ENCODE measurements around the gene CST7. TPM values are rescaled to one million over a fixed set of nuclear protein-coding genes. Genes with fewer than 3 reads are reported as not detected.

CST7 gene
- total RNA-seq, 1 experiment from 2014 or later: not detected

DNA sequence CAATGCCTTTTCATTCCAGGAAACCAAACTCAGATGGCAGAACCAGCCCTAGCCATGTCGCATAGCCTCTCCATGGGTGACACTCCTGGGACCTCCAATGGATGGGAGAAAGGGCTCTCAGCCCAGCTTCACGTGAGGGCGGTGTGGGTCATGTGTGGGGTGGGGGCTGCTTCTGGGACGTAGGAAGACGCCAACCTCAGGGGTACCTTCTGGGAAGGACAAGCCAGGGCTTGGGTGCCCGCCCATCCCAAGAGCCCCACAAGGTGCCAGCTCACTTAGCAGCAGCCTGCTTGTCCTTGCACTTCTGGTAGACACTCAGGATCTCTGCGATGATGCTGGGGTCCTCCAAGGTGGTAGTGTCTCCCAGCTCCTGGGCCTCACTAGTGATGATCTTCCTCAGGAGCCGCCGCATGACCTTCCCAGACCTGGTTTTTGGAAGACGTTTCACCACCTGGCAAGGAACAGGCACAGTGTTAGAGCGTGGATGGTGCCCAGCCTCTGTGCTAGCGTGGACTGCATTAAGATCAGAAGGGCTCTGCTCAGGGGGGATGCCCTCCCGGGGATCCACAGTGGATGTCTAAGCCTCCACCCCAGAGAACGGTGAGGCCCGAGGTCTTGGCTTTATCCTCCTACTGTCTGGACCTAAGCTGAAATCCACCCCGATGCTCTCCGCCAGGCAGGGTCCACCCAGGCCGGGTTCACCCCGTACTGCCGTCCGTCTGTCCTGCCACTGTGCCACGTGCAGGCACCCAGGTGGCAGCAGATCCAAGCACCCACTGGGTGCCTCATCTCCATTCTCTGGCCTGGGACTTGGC is 58.6 kb downstream of the CST7 start:
- intact Hi-C loops (cut with micrococcal nuclease; ENCODE audit: unreplicated experiment): no loop called here

DNA sequence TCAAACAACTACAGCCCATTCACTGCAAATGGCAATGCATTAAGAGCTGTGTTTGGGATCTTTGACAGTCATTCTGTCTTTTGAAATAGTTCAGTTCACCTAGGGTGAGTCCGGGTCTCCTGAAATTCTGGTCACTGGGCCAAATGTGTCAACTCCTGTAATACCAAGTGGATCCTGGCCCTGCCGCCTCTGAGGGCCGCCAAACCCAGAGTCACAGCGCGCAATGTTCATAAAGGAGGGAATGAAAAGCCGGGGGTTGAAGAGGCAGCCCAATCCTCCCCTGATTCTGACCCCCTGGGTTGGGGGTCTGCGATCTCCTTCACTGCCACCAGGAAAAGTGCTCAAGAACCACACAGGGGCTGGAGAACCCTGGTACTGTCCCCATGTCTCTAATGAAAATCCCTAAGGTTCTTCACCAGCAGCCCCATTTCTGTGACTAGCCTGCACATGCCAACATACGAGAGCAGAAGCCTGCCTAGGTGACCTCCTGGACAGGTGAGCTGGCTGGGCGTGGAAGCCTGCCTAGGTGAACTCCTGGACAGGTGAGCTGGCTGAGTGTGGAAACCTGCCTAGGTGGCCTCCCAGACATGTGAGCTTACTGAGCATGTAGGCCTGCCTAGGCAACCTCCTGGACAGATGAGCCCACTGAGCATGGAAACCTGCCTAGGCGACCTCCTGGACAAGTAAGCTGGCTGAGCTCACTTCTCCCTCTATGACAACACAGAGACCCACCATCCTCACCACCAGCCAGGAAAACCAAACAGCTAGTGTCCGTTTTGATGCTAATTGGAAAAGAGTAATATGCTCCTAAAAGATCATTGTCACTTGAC is 59.5 kb downstream of the CST7 start:
- Histone ChIP-seq H3K36me3 (ENCODE audit: insufficient read depth, low read length, poor library complexity, severe bottlenecking) (no peaks in the 10 kb centered on the region), H3K4me1 (ENCODE audit: insufficient read depth, low read length, poor library complexity, severe bottlenecking) (no peaks in the 10 kb centered on the region), H3K4me3 (ENCODE audit: low read depth, low read length, poor library complexity, severe bottlenecking) (no peak overlapping the region), H3K27ac (ENCODE audit: low read depth, low read length, poor library complexity, severe bottlenecking) (no peak overlapping the region), H3K27me3 (replicated peaks; ENCODE audit: insufficient read depth, low read depth, low read length, poor library complexity) (peaks cover 2% of the 10 kb centered on the region), H3K9me3 (ENCODE audit: low read depth, low read length, poor library complexity, severe bottlenecking) (no peaks in the 10 kb centered on the region)
- ChIA-PET POLR2A (ENCODE audit: low non-redundant PET) (no interaction called here), CTCF (no interaction called here)
- no peak for DNase-seq (ENCODE audit: low spot score)
- BruUV-seq (replicated peaks): no TSS peak
- intact Hi-C loops (cut with micrococcal nuclease; ENCODE audit: unreplicated experiment): no loop called here
- no peak for TF ChIP-seq EZH2 (IDR thresholded peaks at IDR 0.05; ENCODE audit: borderline replicate concordance, low read depth, low read length, poor library complexity, severe bottlenecking)
- TF ChIP-seq, protein P1, sequence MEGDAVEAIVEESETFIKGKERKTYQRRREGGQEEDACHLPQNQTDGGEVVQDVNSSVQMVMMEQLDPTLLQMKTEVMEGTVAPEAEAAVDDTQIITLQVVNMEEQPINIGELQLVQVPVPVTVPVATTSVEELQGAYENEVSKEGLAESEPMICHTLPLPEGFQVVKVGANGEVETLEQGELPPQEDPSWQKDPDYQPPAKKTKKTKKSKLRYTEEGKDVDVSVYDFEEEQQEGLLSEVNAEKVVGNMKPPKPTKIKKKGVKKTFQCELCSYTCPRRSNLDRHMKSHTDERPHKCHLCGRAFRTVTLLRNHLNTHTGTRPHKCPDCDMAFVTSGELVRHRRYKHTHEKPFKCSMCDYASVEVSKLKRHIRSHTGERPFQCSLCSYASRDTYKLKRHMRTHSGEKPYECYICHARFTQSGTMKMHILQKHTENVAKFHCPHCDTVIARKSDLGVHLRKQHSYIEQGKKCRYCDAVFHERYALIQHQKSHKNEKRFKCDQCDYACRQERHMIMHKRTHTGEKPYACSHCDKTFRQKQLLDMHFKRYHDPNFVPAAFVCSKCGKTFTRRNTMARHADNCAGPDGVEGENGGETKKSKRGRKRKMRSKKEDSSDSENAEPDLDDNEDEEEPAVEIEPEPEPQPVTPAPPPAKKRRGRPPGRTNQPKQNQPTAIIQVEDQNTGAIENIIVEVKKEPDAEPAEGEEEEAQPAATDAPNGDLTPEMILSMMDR (conservative IDR thresholded peaks at IDR 0.05; ENCODE audit: low read depth, low read length): no peak

More for the DNA sequence above, 58.6 kb downstream of the CST7 start:
- Histone ChIP-seq H3K27me3 (replicated peaks; ENCODE audit: insufficient read depth, low read depth, low read length, poor library complexity) (peaks cover 2% of the 10 kb centered on the region), H3K27ac (ENCODE audit: low read depth, low read length, poor library complexity, severe bottlenecking) (no peak overlapping the region), H3K4me1 (ENCODE audit: insufficient read depth, low read length, poor library complexity, severe bottlenecking) (no peaks in the 10 kb centered on the region), H3K9me3 (ENCODE audit: low read depth, low read length, poor library complexity, severe bottlenecking) (peaks cover 2% of the 10 kb centered on the region), H3K36me3 (ENCODE audit: insufficient read depth, low read length, poor library complexity, severe bottlenecking) (no peaks in the 10 kb centered on the region), H3K4me3 (ENCODE audit: low read depth, low read length, poor library complexity, severe bottlenecking) (no peak overlapping the region)
- TF ChIP-seq EZH2 (IDR thresholded peaks at IDR 0.05; ENCODE audit: borderline replicate concordance, low read depth, low read length, poor library complexity, severe bottlenecking): no peak
- TF ChIP-seq, protein P1 (conservative IDR thresholded peaks at IDR 0.05; ENCODE audit: low read depth, low read length): no peak
- ChIA-PET CTCF (no interaction called here), POLR2A (ENCODE audit: low non-redundant PET) (no interaction called here)
- BruUV-seq (replicated peaks): no TSS peak
- DNase-seq (ENCODE audit: low spot score): no peak

Other genes with a start within 250 kb of the CST7 start
- gene APMAP, start 43.5 kb downstream of the CST7 start, total RNA-seq (2021): 67.9 and 70.3 TPM in 2 replicates
- 3.9 and 4.9 TPM in 2 replicates for gene ACSS1, start 108.9 kb downstream of the CST7 start, total RNA-seq (2021)
- gene VSX1, start 132.9 kb downstream of the CST7 start, total RNA-seq (2021): not detected in 2 replicates
- gene ENTPD6, start 246.4 kb downstream of the CST7 start, total RNA-seq (2021): 50.2 and 53.2 TPM in 2 replicates